HG03103 (cell line): ENCODE measurements around the gene NUMBL.

Experiments used
- ATAC-seq: cut with Tn5 transposase; IDR thresholded peaks from one replicate; pipeline ENCODE4 v1.9.1; 2021; ENCODE audit warnings: low read depth; ENCODE audit not compliant: unreplicated experiment

The NUMBL gene

DNA sequence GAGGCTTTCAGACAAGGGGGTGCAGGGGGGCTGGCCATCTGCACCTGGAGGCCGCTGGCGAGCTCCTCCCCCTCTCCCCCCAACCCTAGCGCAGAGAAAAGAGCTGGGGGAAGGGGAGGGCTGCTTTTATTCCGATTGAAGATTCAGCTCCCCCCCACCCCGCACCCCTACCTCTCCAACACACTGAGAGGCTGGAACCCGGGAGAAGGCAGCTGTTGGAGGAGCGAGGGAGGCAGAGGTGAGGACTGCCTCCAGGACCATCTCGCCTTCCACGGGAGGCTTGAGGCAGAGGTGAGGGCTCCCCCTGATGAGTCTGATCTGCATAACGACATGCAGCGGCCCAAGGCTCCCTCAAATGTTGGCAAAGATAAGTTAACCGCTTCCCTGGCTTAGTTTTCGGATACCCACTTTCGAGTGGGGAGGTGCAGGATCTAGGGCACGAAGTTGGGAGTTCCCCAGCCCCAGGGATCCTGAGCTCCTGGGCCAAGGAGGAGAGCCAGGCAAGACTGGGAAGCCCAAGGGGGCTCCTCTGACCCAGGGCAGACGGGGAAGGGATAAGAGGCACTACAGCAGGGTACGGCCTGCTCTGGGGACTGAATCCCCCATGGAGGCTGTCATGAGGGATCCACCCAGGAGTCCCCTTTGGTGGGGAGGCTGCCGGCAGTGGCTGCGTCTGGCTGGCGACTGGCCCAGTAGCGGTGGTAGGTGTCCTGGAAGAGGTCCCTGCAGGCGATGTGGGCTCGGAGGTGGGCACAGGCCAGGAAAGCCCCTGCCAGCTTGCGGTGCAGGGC, 1.2 kb upstream of the NUMBL start:
- ATAC-seq, result no peak

- peak; percentile 48 for ATAC-seq
Measured at GRCh38 chr19:40690693-40691420, 406 bp upstream of the NUMBL start.

DNA sequence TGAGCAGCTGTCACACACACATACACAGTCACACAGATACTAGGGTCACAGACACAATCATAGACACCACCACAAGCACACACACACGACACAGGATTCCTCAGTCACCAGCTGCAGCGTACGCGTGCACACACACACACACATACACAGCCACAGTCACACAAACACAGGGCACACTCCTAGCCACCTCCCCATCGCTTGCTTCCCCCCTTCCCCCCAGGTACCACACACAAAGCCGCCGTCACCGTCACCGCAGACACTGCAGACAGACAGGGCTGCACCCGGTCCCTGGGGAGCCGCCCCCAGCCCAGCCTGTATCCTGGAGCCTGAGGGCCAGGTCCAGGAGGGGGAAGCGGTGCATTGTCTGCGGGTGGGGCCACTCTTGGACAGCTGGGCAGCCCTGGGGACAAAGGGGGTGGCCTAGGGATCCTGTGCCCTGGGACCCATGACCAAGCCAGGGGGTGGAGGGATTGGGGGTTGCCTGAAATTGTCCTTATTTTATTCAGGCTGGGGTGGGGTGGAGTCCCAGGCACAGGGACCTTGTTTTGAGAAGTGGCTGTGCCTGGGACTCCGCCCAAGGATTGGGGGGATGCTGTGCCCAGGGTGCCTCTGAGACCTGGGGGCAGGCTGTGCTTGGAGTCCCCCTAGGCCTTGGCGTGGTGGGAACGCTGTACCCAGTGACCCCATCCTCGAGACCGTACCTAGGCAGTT, 957 bp downstream of the NUMBL start:
- no peak for ATAC-seq

GRCh38 chr19:40688987-40689338, 1.5 kb downstream of the NUMBL start:
- ATAC-seq, result no peak

- no peak for ATAC-seq
Measured at GRCh38 chr19:40688309-40688708, 2.1 kb downstream of the NUMBL start.

DNA sequence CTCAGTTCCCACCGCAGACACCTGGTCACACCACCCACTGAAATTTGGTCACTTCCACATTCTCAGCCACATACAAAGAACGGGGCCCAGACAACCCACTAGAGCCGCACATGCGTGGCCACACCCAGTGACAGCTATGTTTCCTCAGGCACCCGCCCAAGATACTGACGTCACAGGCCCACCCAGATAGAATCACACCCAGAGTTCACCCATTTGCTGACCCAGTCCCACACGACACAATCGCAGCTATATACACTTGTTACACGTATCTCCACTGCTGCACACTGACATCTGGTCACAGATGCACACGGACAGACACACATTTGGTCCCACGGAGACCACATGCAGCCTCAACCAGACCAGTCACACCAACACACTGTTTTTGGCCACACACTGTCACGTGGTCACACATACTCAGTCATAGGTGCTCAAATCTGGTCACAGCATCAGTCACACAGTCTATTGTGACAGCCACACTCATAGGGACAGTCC, 2.9 kb downstream of the NUMBL start:
- ATAC-seq, result no peak

GRCh38 chr19:40686882-40687524, 3.4 kb downstream of the NUMBL start:
- no peak for ATAC-seq

DNA sequence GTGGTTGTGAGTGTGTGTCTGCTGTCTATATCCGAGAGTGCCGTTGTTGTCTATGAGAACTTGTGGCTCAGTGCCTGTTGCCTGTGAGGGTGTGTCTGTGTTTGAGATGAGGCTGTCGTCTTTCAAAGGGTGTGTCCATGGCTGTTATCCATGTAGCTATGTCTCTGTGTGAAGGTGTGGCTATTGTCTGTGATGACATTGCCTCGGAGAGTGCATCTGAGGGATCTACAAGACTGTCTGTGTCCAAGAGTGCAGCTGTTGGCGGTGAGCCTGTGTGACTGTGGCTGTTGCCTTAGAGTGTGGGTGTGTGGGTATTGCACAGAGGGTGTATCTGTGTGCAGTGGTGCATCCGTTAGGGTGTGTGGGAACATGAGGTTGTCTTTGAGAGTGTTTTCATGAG, 4.9 kb downstream of the NUMBL start:
- ATAC-seq, result no peak

- no peak for ATAC-seq
Measured at GRCh38 chr19:40685016-40685526, 5.4 kb downstream of the NUMBL start.

GRCh38 chr19:40684280-40684679, 6.2 kb downstream of the NUMBL start:
- no peak for ATAC-seq

DNA sequence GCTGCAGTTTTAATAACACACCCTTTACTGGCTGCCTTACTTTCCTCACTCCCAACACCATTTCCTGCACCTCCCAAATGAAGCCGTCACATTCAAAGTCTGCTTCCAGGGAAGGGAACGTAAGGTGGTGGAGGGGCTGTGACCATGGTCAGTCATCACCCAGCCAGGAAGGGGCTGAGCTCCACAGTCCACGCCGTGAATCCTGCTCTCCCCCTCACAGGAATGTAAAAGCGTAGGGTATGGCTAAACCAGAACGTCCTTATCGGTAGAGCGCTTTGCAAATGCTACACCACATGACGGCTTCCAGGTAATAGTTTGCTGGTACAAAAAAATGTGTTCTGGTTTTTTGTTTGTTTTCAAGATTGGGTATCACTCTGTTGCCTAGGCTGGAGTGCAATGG, 7.0 kb downstream of the NUMBL start:
- ATAC-seq, result no peak

DNA sequence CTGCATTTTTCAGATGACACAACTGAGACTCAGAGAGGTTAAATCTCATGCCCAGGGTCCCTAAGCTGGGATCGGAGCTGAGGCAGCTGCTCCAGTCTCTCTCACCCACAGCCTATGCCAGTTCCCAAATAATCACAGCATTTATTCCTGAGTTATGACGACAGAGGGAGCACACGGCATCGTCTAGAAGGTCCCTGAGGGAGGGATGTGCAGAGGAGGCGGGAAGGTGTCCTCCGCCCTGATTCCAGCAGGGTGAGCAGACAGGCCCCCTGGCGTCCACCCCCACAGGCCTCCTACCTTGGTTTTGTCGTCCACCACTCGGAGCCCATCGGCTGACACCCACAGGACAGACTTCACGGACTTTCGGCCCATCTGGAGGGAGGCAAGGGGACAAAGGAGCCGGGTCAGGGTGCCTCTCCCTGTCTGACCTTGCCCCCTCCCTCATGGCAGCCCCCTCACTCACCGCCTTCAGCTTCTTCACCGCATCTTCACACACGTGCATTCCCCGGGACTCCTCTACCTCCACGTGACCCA, 8.0 kb downstream of the NUMBL start:
- no peak for ATAC-seq

DNA sequence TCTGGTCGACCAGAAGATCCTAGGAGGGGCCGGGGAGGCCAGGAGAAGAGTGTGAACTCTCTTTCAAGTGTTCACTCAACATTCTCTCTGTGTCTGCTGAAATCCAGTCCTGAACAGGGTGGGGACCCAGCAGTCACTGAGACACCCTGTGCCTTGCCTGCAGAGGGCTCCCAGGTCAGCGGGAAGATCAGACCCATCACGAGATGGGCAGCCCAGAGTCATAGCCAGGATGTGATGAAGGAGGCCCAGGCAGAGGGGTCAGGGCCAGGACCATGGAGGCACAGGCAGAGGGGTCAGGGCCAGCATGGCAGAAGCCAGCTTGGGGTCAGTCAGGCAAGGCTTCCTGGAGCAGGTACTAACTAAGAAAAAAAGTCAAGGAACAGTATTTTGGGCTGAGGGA, 9.4 kb downstream of the NUMBL start:
- ATAC-seq, result no peak

GRCh38 chr19:40677156-40677555, 13.3 kb downstream of the NUMBL start:
- no peak for ATAC-seq

GRCh38 chr19:40674291-40674690, 16.2 kb downstream of the NUMBL start:
- ATAC-seq, result no peak

DNA sequence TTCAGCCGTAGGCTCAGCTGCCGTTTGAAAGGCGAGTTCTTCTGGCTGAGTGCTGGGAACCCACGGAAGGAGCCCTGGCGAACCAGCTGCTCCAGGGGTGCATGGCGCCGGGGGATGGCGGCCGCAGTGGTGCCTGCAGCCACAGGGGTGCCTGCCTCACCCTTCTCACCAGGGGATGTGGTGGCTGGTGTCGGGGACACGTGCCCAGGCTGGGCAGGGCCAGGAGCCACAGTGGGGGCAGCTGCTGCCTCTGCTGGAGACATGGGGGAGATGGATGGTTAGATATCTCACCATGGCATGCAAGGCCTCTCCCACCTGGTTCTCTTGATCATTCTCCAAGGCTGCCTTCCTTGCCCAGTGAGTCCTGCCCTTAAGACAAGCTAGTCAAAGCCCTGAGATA, 17.1 kb downstream of the NUMBL start:
- ATAC-seq, result no peak

DNA sequence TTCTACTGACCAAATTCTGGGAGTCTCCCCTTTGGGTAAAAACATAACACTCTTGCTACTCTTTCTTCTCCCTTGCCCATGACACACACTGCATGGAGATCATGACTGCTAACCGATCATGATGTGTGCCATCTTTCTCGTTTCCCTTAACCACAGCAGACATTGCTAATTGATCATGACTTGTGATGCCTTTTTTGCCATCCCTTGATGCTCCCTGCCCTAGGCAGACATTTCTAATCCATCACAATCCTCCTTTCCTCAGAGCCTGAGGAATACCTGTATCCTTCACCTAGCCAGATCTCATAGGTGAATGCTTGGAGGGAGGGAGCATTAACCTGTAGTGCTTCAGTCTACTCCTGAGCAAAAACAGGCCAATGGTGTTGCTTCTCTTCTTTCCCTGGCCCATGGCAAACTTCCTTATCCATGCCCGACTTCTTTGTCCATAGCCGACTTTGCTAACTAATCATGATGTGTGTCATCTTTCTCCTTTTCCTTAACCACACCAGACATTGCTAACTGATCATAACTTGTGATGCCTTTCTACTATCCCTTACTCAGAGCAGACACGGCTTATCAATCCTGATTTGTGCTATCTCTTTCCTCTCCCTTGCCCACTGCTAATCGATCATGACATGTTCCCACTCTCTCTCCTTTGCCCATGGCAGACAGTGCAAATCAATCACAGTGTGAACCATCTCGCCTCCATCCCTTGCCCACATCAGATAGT, 17.7 kb downstream of the NUMBL start:
- ATAC-seq, result no peak

GRCh38 chr19:40672038-40672437, 18.4 kb downstream of the NUMBL start:
- ATAC-seq, result no peak

- ATAC-seq, result no peak
Measured at GRCh38 chr19:40671404-40671803, 19.0 kb downstream of the NUMBL start.
